Kidney (tissue), 14 donors: ENCODE data around the gene PGM1. TPM values are rescaled to one million over a fixed set of nuclear protein-coding genes. Genes with fewer than 3 reads are reported as not detected.

Experiments used
- DNase-seq, 5 donors: peaks; one replicate each; pipeline ENCODE4 v3.0.0-alpha.2; 2013 to 2020
- FAIRE-seq: peaks from 2 replicates; lab custom pipeline; 2012; peaks lifted over from hg19 to GRCh38; lab: Jason Lieb, UNC
- H3K27ac ChIP-seq, 2 donors: one replicate each; pipeline ENCODE4 v1.7.0; 2013; ENCODE audit warnings: low read depth in 2 of 2, low read length in 2 of 2, inconsistent platforms in 1 of 2
- H3K27me3 ChIP-seq: one replicate; pipeline ENCODE4 v1.7.1; 2013; ENCODE audit warnings: low read length, inconsistent platforms; ENCODE audit not compliant: control insufficient read depth, insufficient read depth
- H3K36me3 ChIP-seq, 3 donors: one replicate each; pipeline versions ENCODE4 v1.7.0 to v1.7.1; 2013; ENCODE audit warnings: low read length in 3 of 3, control low read depth in 1 of 3, inconsistent platforms in 1 of 3; ENCODE audit not compliant: insufficient read depth in 3 of 3, control insufficient read depth in 2 of 3
- H3K4me1 ChIP-seq, 3 donors: one replicate each; pipeline versions ENCODE4 v1.7.0 to v1.7.1; 2013; ENCODE audit warnings: low read length in 3 of 3, inconsistent platforms in 1 of 3, low read depth in 1 of 3; ENCODE audit not compliant: control insufficient read depth in 2 of 3, insufficient read depth in 2 of 3
- H3K4me3 ChIP-seq, 3 donors: one replicate each; pipeline versions ENCODE4 v1.7.0 to v1.8.1; 2013; ENCODE audit warnings: low read length in 3 of 3, control low read depth in 1 of 3, inconsistent platforms in 1 of 3
- H3K9ac ChIP-seq, 3 donors: one replicate each; pipeline versions ENCODE4 v1.7.0 to v1.7.1; 2013; ENCODE audit warnings: low read length in 3 of 3, control low read depth in 1 of 3, inconsistent platforms in 1 of 3
- H3K9me3 ChIP-seq, 3 donors: one replicate each; pipeline versions ENCODE4 v1.7.0 to v1.7.1; 2013; ENCODE audit warnings: low read length in 3 of 3, control low read depth in 1 of 3, inconsistent platforms in 1 of 3; ENCODE audit not compliant: control insufficient read depth in 2 of 3, insufficient read depth in 1 of 3
- CTCF ChIP-seq: IDR thresholded peaks from 3 replicates; pipeline ENCODE4 v1.5.1; 2012; ENCODE audit warnings: mild to moderate bottlenecking, moderate library complexity, borderline replicate concordance; ENCODE audit not compliant: insufficient read depth; ENCODE audit errors: extremely low read depth
- intact Hi-C: fragments of 100-400 bp; cut with DNase I; formaldehyde crosslinking; loops from one replicate; pipeline ENCODE4 v1.11.1; 2022
- polyA plus RNA-seq: library from polyadenylated mRNA; stranded (reverse); fragments of 350-450 nt; fragmentation: Illumina TruSeq; extraction: RNeasy Lipid Tissue Mini Kit (QIAGEN cat#74804); gene quantifications from one replicate; pipeline ENCODE4 v1.2.3, GENCODE V29; 2014; ENCODE audit warnings: low read depth, low replicate concordance; ENCODE audit not compliant: insufficient read depth
- total RNA-seq: library from RNA; stranded (reverse); fragmentation: NEBNext Ultra II Directional; extraction: Animal tissue kit (Norgen Biotek cat#: 25700); gene quantifications from one replicate; pipeline ENCODE4 v1.2.1, GENCODE V29; 2021
- donor health status: control.
- donor health status: control.
- donor health status: control.
- donor health status: control.
- donor health status: control.
- donor health status: DM: yes; HTN: yes; CAD: no.
- donor health status: Normal renal cell carcinoma (clear cell type).

PGM1 gene
- total and polyA plus RNA-seq, 2 donors from 2014 or later = 40.3 to 59.3 TPM

GRCh38 chr1:63675420-63675931 lies 82.3 kb downstream of the PGM1 start:
- H3K9ac ChIP-seq = no peak overlapping the region
- peaks cover 0 to 8% (median 0%) of the 10 kb centered on the region in 3 donors for H3K4me1 ChIP-seq
- H3K9me3 ChIP-seq = no peaks in the 10 kb centered on the region
- H3K27me3 ChIP-seq = no peaks in the 10 kb centered on the region
- intact Hi-C loops = loop anchor here (10.0 kb wide), 1 partner anchor 569 kb away; no protein-coding TSS in a partner anchor
- no peaks in the 10 kb centered on the region for H3K36me3 ChIP-seq
- no peak overlapping the region for H3K27ac ChIP-seq
- no peak for FAIRE-seq
- TF ChIP-seq CTCF = no peak
- peak in 1 of 5 donors; percentile 10 for DNase-seq
- no peak overlapping the region for H3K4me3 ChIP-seq

GRCh38 chr1:63677497-63677896 lies 84.3 kb downstream of the PGM1 start:
- no peak overlapping the region for H3K4me3 ChIP-seq
- FAIRE-seq (no peak), DNase-seq (no peak)
- H3K27me3 ChIP-seq = no peaks in the 10 kb centered on the region
- peaks cover 0 to 8% (median 0%) of the 10 kb centered on the region in 3 donors for H3K4me1 ChIP-seq
- H3K9me3 ChIP-seq = no peaks in the 10 kb centered on the region
- H3K36me3 ChIP-seq = no peaks in the 10 kb centered on the region
- no peak overlapping the region for H3K27ac ChIP-seq
- TF ChIP-seq CTCF = no peak
- H3K9ac ChIP-seq = no peak overlapping the region
- intact Hi-C loops = loop anchor here (10.0 kb wide), 1 partner anchor 567 kb away; no protein-coding TSS in a partner anchor

GRCh38 chr1:63678200-63678599 lies 85.0 kb downstream of the PGM1 start:
- intact Hi-C loops = loop anchor here (10.0 kb wide), 1 partner anchor 567 kb away; no protein-coding TSS in a partner anchor
- FAIRE-seq = no peak
- DNase-seq = no peak
- H3K4me1 ChIP-seq = peaks cover 0 to 8% (median 0%) of the 10 kb centered on the region in 3 donors
- no peak overlapping the region for H3K4me3 ChIP-seq
- H3K9me3 ChIP-seq = no peaks in the 10 kb centered on the region
- no peaks in the 10 kb centered on the region for H3K27me3 ChIP-seq
- no peak overlapping the region for H3K9ac ChIP-seq
- no peak for TF ChIP-seq CTCF
- no peak overlapping the region for H3K27ac ChIP-seq
- H3K36me3 ChIP-seq = no peaks in the 10 kb centered on the region
